GM12891 (cell line): ENCODE data around the gene ZFAND3.

Source experiments
- PAX5 ChIP-seq: IDR thresholded peaks from 2 replicates; pipeline ENCODE4 v1.6.1; 2011; ENCODE audit warnings: low read length, moderate library complexity, mild to moderate bottlenecking; ENCODE audit not compliant: insufficient read depth, severe bottlenecking
- POLR2A ChIP-seq: IDR thresholded peaks from 2 replicates; pipeline ENCODE4 v1.6.1; 2011; ENCODE audit warnings: low read depth, low read length, control low read depth
- POLR2AphosphoS5 ChIP-seq: IDR thresholded peaks from 2 replicates; pipeline ENCODE4 v1.6.1; 2011; ENCODE audit warnings: low read depth, low read length, control low read depth
- SPI1 ChIP-seq: IDR thresholded peaks from 2 replicates; pipeline ENCODE4 v1.6.1; 2011; ENCODE audit warnings: low read depth, low read length, control low read depth
- TAF1 ChIP-seq: IDR thresholded peaks from 2 replicates; pipeline ENCODE4 v1.6.1; 2011; ENCODE audit warnings: low read depth, low read length, control low read depth

DNA sequence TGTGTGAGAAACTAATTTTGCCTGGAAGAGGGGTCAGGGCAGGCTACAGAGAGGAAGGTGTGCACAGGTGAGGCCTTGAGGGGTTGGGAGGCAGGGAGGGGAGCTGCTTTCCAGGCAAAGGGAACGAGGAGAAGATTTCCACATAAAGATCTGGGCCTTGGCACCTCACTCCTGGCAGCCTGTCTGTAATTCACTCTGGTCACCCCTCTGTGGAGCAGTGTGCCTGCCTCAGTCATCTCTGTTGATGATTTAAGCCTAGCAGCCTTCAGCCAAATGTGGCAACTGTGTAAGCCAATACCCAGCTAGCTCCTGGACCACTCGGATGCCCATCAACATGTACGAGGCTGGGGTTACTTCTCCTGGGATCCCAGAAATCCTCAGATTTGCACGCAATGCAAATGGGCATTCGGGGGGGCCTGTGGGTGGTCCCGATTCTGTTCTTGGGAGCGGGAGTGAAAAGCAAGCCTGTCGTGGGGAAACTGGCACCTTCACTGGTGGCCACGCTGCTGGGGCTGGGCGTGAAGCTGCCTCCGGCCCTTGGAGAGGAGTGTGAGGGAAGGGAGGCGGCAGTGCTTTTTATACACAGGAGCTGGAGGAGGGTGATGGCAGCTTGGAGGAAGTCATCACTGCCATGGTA, 360.4 kb downstream of the ZFAND3 start:
- no peak for TF ChIP-seq POLR2A
- TF ChIP-seq POLR2AphosphoS5: no peak
- no peak for TF ChIP-seq TAF1
- TF ChIP-seq SPI1: no peak
- no peak for TF ChIP-seq PAX5
